GM18526 (cell line): ENCODE measurements around the gene SYPL2.

Experiments used
- POLR2A ChIP-seq: IDR thresholded peaks from 3 replicates; pipeline ENCODE4 v1.6.1; 2011; ENCODE audit not compliant: insufficient read length; ENCODE audit errors: extremely low read depth

SYPL2 gene

GRCh38 chr1:109498161-109498801 lies 31.9 kb downstream of the SYPL2 start:
- TF ChIP-seq POLR2A: no peak

- TF ChIP-seq POLR2A: no peak
Observed at GRCh38 chr1:109499081-109499480, 32.7 kb downstream of the SYPL2 start.

GRCh38 chr1:109499661-109500536 lies 33.6 kb downstream of the SYPL2 start:
- no peak for TF ChIP-seq POLR2A

- TF ChIP-seq POLR2A: no peak
Observed at GRCh38 chr1:109500941-109501381, 34.6 kb downstream of the SYPL2 start.

- TF ChIP-seq POLR2A: no peak
Observed at GRCh38 chr1:109501644-109502363, 35.5 kb downstream of the SYPL2 start.

- TF ChIP-seq POLR2A: no peak
Observed at GRCh38 chr1:109502364-109502851, 36.1 kb downstream of the SYPL2 start.

- no peak for TF ChIP-seq POLR2A
Observed at GRCh38 chr1:109503935-109504334, 37.6 kb downstream of the SYPL2 start.

GRCh38 chr1:109504974-109505373 lies 38.6 kb downstream of the SYPL2 start:
- TF ChIP-seq POLR2A: no peak

GRCh38 chr1:109508001-109508872 lies 41.9 kb downstream of the SYPL2 start:
- no peak for TF ChIP-seq POLR2A

- TF ChIP-seq POLR2A: no peak
Observed at GRCh38 chr1:109508873-109509175, 42.5 kb downstream of the SYPL2 start.

GRCh38 chr1:109509176-109510134 lies 43.1 kb downstream of the SYPL2 start, which contains the start of gene AMIGO1:
TSS of gene AMIGO1 (minus strand) at chr1:109509727. CDS start at chr1:109508912, 815 bp downstream.
- TF ChIP-seq POLR2A: no peak

- TF ChIP-seq POLR2A: no peak
Observed at GRCh38 chr1:109513110-109513710, 46.9 kb downstream of the SYPL2 start.

GRCh38 chr1:109514846-109515245 lies 48.5 kb downstream of the SYPL2 start:
- no peak for TF ChIP-seq POLR2A
